Body of pancreas (tissue), 4 donors: ENCODE results near the gene MTMR12.

Experiments
- CTCF ChIP-seq, 7 experiments: fragments of 450-650 bp in 4 of 7; fragments of 200-600 bp in 3 of 7; sonication (generic) in 3 of 7; IDR thresholded peaks; one replicate each; pipeline ENCODE4 v1.5.1; 2016 to 2019; ENCODE audit warnings: antibody characterized with exemption in 7 of 7
- POLR2A ChIP-seq, 3 donors: fragments of 450-650 bp; IDR thresholded peaks; one replicate each; pipeline ENCODE4 v1.6.1; 2016; ENCODE audit warnings: antibody characterized with exemption in 3 of 3, mild to moderate bottlenecking in 2 of 3

- TF ChIP-seq CTCF (IDR thresholded peaks at IDR 0.05) (no peak), POLR2A (IDR thresholded peaks at IDR 0.05) (peak in 2 of 3 donors; percentile 10 to 32)
Observed at GRCh38 chr5:32193591-32193990, 119.1 kb downstream of the MTMR12 start.
